Measurements from ENCODE around the gene ATG16L1. TPM values are rescaled to one million over a fixed set of nuclear protein-coding genes. Genes with fewer than 3 reads are reported as not detected.

ATG16L1 gene
- total and polyA plus RNA-seq, 10 of the 15 experiments (the other 5 are each of a cell fraction or from before 2014, with no cell fraction given) = 5.2 to 26.6 (median 15.6) TPM

- TF ChIP-seq, protein P1, sequence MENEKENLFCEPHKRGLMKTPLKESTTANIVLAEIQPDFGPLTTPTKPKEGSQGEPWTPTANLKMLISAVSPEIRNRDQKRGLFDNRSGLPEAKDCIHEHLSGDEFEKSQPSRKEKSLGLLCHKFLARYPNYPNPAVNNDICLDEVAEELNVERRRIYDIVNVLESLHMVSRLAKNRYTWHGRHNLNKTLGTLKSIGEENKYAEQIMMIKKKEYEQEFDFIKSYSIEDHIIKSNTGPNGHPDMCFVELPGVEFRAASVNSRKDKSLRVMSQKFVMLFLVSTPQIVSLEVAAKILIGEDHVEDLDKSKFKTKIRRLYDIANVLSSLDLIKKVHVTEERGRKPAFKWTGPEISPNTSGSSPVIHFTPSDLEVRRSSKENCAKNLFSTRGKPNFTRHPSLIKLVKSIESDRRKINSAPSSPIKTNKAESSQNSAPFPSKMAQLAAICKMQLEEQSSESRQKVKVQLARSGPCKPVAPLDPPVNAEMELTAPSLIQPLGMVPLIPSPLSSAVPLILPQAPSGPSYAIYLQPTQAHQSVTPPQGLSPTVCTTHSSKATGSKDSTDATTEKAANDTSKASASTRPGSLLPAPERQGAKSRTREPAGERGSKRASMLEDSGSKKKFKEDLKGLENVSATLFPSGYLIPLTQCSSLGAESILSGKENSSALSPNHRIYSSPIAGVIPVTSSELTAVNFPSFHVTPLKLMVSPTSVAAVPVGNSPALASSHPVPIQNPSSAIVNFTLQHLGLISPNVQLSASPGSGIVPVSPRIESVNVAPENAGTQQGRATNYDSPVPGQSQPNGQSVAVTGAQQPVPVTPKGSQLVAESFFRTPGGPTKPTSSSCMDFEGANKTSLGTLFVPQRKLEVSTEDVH (IDR thresholded peaks at IDR 0.05; ENCODE audit: low read depth, partially characterized antibody) = no peak
Measured at GRCh38 chr2:233328922-233329321, 77.4 kb downstream of the ATG16L1 start (continued).

DNA sequence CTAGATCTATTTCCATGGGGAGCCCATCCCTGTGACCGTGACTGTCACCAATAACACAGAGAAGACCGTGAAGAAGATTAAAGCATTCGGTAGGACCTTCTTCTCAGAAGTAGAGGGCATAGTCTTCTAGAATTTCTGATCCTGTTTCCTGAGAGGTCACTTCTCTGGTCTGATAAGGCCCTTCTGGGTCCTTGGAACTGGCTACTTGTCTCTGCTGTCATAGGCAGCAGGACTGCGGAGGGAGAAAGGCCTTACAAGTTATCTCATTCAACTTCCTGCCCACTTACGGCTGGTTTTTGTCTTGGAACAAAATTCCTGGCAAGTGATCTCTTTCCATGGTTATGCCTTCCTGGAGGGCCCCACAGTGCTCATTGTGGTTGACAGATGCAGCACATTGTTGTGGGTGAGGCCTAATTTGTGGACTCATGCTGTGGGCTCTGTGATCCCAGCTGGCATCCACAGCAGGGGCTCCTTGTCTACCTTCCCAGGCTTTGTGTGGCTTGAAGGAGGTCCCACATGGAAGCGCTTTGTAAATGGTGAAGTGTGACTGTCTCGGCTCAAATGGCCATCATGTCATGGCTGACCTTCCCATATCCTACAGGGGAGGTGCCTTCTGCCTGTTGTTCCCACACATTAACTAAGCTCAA is 78.1 kb downstream of the ATG16L1 start:
- ChIA-PET RAD21 (ENCODE audit: unreplicated experiment) (no interaction called here), SMC1A (ENCODE audit: uncharacterized antibody, unreplicated experiment) (no interaction called here), CTCF (no interaction called here), POLR2A (no interaction called here)
- no peak overlapping the region for H3K27ac ChIP-seq (ENCODE audit: control insufficient read depth, insufficient read depth)
- no peaks in the 10 kb centered on the region for H4K20me1 ChIP-seq (ENCODE audit: control insufficient read depth, insufficient read depth)
- ATAC-seq (no peak), DNase-seq (ENCODE audit: low read depth, low spot score) (no peak), FAIRE-seq (no peak)
- WGBS (ENCODE audit: insufficient coverage, insufficient replicate concordance, low lambda C conversion rate, missing lambda C conversion rate) = 93% methylated on average over 7 of the region's 7 CpGs
- no peak for TF ChIP-seq HSF1 (IDR thresholded peaks at IDR 0.05; ENCODE audit: low read depth, low read length)
- TF ChIP-seq JUNB (IDR thresholded peaks at IDR 0.05) = no peak
- intact Hi-C loops (cut with micrococcal nuclease; ENCODE audit: unreplicated experiment) (no loop called here), in situ Hi-C loops (cut with MboI) (no loop called here)
- H2AFZ ChIP-seq (ENCODE audit: control insufficient read depth, low read depth, low read length) = no peak overlapping the region
- H3K36me3 ChIP-seq (ENCODE audit: control insufficient read depth in 2 of 2, insufficient read depth in 2 of 2, low read length in 1 of 2) = no peaks in the 10 kb centered on the region
- no peaks in the 10 kb centered on the region for H3K27me3 ChIP-seq (replicated peaks in 1 of 2; ENCODE audit: control insufficient read depth in 2 of 2, insufficient read depth in 2 of 2, low read length in 1 of 2)
- H3K4me2 ChIP-seq (ENCODE audit: control insufficient read depth, insufficient read depth) = no peak overlapping the region
- no peak overlapping the region for H3K9ac ChIP-seq (ENCODE audit: control insufficient read depth, insufficient read depth, low read length)
- no peaks in the 10 kb centered on the region for H3K79me2 ChIP-seq (ENCODE audit: control insufficient read depth, insufficient read depth, low read length)
- H3K4me1 ChIP-seq (ENCODE audit: control insufficient read depth, insufficient read depth, low read length) = peaks cover 14% of the 10 kb centered on the region
- no TSS peak for BruUV-seq (replicated peaks)
- H3K9me3 ChIP-seq (replicated peaks; ENCODE audit: control insufficient read depth, insufficient read depth, low read length) = no peaks in the 10 kb centered on the region
- H3K4me3 ChIP-seq = no peak overlapping the region
